Activated CD8-positive, alpha-beta memory T cell treated with anti-CD3 and anti-CD28 coated beads, Interleukin-2, amount 50 U/mL, for 4 hours (primary cell): ENCODE results near the gene MDGA2.

Experiments used
- DNase-seq: peaks from one replicate; pipeline ENCODE4 v3.0.0-alpha.2; 2020

MDGA2 gene

GRCh38 chr14:47606566-47606965, 68.8 kb downstream of the MDGA2 start:
- DNase-seq: no peak

- DNase-seq: no peak
Measured at GRCh38 chr14:47596860-47597259, 78.5 kb downstream of the MDGA2 start.

DNA sequence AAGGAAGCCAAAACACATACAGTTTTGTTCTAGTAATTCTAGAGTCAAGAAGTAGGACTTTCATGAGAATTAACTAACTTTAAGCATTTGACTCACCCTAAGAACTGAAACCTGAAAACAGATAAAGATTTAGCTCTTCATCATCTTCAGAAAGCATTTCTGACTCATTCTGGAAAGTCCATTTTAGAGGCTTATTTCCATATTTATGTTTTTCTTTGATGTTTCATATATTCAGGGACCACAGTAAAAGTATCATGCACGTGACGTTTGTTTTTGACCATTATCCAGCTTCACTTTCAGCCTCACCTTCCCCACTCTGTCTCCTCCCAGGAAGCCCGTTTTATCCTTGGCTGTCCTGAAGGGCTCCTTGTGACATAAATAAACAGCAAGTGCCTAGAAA, 79.2 kb downstream of the MDGA2 start:
- no peak for DNase-seq

GRCh38 chr14:47595552-47595951, 79.9 kb downstream of the MDGA2 start:
- DNase-seq: no peak

DNA sequence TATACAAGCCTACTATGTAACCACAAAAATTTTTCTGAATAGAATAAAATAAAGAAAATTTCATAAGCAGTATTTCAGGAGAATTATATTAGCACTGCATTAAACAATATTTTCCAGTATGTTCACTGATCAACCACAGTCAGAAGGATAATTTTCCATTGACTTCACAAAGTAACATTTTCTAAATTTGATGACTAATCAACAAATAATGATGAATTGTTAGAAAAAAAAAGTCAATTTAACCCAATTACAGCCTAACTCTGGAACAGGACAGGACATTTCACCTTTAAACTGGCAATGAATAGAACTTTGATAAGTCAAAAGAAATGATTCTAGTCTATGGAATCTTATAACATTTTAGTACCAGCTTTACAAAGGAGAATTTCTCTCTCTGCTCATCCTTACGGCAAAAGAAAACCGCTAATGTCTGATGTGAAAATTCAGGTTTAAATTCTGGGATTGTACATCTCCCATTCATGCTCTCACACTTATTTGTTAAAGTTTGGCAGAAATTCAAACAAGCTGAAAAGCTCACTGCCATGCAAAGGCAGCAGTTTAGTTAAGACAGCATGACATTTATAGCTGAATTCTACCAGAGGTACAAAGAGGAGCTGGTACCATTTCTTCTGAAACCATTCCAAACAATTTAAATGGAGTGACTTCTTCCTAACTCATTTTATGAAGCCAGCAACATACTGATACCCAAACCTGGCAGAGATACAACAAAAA, 84.5 kb downstream of the MDGA2 start:
- DNase-seq: no peak

DNA sequence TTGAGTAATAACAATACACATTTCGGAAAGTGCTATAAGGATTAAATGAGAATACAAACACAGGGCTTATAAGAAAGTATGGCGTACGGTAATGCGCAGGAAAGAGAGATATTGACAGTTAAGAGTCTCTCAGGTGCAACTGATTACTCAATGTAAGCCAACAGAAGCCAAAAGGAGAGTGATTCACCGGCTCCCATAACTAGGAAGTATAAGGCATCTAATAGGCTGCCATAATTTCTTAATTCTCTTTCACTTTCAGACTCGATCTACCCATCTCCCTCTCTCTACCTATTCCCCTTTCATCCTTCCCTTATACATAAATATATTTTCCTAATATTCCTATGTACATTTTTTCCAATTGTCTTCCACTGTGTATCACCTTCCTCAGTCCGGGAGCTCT, 90.0 kb downstream of the MDGA2 start:
- DNase-seq: no peak

DNA sequence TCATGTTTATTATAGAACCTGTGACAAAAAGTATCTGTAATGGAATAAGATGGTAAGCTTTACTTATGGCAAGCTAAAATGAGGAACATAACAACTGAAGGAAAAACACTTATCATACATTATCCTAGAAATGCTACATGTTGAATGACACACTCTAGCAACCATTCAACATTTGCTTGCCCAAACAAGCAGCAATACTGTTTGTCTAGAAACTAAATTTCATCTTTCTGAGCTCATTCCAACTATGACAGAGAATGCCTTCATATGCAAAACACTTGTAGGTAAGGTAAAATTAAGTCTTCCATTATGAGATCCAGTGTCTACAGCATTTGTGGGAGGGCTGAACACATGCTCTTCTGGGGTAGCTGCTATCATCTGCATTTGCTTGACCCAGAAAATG, 108.1 kb downstream of the MDGA2 start:
- DNase-seq: no peak

GRCh38 chr14:47557894-47558293, 117.5 kb downstream of the MDGA2 start:
- DNase-seq: no peak

DNA sequence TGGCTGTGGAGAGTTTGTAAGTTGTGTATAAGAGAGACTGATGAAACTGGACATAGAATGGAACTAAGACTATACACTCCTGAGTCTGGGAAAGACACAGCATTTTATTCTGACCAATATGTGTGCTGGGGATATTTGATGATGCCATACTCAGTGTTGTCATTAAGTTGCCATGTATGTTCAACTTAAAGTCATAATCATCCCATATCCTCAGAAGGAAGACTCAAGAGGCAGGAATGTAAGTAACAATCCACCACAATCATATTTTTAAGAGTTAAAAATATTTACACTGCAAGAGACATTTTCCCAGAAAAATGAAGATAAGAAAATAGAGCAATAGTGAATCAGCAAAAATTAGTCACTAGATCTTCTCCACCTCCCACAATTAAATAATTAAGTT, 120.1 kb downstream of the MDGA2 start:
- DNase-seq: no peak

- DNase-seq: no peak
Measured at GRCh38 chr14:47549886-47550285, 125.5 kb downstream of the MDGA2 start.

GRCh38 chr14:47543459-47543858, 131.9 kb downstream of the MDGA2 start:
- DNase-seq: no peak

DNA sequence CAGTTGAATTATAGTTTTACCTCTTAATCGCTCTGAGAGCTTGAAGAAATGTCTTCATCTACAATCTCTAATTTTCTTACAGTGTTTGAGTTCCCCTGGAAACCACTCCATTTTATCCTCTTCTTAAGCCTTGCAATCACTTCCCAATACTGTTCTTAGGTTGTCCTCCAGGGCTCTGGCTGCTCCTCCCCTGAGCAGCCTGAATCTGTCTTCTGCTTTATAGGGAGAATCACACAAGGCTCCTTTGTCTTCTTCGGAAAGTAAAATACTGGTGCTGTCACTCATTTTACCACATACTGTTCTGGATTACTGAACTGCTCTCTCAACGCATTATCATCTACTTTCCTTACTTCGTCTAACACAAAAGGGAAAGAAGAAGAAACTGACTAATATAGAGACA, 133.7 kb downstream of the MDGA2 start:
- no peak for DNase-seq

GRCh38 chr14:47539031-47539461, 136.4 kb downstream of the MDGA2 start:
- DNase-seq: no peak

- no peak for DNase-seq
Measured at GRCh38 chr14:47536341-47536740, 139.1 kb downstream of the MDGA2 start.

DNA sequence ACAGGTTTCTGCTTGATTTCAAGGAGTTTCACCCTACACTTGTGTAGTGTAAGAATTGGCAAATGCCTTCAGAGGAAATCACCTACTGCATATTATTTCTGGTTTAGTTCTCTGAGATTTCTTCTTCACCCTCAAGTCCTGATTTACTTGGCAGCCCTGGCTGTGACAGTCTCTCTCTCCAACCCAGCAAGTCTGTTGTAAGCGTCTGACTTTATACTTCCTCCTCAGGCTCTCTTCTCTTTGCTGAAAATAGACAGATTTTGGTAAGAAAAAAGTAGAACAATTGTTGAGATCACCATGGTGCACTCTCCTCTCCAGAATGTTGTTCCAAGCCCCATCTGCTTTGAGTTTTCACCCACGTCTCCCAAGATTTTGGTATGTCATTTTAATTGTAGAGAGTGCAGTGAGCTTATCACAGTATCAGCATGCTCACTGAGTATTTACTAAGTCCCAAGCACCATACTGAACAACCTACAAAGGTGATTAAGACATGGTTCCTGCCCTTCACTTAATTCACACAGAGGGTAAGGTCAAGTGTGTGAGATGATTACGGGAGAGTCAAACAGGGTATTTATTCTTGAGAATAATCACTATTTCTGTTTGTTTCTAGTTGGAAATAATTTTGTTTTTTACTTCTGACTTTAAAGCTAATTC, 148.7 kb downstream of the MDGA2 start:
- DNase-seq: no peak

GRCh38 chr14:47524524-47524923, 150.9 kb downstream of the MDGA2 start:
- no peak for DNase-seq

DNA sequence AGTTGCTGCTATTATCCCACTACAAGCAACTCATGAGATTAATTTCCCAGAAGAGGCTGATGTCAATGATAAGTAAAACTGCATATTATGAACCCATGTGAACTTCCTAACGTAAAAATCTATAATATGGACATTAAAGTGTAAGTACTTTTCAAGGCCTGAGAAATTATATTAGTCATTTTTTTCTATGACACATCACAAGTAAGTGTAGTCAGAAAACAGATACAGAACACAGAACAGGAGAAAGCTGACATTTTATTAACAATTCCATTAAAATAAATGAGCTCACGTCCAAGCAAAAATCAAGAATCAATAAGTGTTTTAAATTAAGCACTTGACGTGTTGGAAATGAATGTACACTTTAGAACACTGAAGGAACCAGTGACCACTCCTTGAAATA, 155.0 kb downstream of the MDGA2 start:
- DNase-seq: no peak

DNA sequence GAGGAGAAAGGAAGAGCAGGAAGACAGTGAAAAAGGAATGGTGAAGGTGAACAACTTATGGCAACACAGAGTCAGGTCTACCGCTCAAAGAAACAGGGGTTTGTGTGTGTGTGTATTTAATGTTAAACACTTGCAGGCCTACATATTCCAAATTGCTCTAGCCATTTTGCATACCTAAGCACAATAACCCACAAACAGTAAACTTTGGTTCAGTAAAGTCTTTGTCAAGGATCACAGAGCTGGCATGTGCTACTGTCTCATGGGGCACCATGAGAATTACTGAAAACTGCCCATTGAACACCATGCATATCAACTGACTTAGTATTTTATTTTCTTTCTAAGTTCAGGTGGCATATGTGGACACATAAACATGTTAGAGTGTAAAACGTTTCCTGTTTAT, 163.6 kb downstream of the MDGA2 start:
- DNase-seq: no peak

DNA sequence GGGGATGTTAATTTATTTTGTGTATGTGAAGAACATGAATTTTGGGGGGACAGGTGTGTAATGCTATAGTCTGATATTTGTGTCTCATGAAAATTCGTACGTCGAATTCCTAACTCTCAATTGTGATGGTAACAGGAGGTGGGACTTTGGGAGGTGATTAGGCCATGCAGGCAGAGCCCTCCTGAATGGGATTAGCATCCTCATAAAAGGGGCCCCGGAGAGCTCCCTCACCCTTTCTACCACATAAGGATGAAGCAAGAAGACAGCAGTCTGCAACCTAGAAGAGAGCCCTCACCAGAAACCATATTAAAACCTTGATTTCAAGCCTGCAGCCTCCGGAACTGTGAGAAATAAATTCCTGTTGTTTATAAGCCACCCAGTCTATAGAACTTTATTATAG, 165.4 kb downstream of the MDGA2 start:
- DNase-seq: no peak

DNA sequence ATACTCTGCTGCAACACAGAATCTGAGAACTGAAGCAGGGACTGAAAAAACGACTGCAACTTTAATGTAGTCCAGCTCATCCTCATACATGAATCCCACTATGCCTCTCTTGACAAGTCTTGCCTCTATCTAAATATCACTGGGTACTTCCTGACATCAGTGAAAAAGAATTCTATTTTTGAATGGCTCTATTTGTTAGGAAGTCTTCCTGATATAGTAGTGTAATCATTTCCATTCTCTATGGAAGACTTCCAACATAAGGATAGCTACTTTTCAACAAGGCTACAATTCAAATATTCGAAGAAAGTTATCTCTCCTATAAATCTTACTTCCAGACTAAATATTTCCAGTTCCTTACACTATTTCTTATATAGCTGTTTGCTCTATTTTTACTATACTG, 167.5 kb downstream of the MDGA2 start:
- no peak for DNase-seq

- no peak for DNase-seq
Measured at GRCh38 chr14:47500369-47500768, 175.0 kb downstream of the MDGA2 start.

DNA sequence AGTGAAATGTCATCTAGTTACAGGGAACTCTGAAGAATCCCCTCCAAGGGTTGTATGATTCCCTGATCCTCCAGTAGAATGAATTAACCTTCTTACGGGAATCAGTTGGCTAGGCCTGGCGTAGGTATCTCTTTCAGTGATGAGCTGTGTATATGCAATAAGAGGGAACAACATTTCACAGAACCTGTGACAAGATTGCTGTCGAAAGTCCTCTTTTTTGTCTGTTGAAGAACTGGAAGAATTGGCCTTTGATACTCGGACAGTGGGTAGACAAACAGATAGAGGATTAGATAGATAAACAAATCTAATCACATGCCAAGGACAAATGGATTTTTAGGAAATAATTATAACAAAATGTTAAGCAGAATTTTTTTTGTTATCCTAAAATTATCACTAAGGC, 184.6 kb downstream of the MDGA2 start:
- no peak for DNase-seq

DNA sequence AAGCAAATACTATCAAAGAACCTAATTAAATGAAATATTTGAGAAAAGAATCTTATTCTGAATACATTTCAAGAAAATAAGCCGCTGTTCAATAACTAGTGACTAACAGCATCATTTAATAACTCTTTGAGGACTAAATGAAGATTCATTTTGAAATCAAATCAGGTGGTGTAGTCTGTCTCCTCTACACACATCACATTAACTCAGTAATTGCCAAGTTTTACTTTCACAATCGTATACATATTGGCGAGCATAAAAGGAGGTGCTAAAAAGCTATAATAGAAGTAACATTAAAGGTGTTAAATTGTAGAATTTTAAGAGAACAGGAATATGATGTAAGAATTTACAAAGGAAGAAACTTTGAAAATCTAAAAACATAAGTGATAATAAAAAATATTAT, 185.1 kb downstream of the MDGA2 start:
- no peak for DNase-seq

DNA sequence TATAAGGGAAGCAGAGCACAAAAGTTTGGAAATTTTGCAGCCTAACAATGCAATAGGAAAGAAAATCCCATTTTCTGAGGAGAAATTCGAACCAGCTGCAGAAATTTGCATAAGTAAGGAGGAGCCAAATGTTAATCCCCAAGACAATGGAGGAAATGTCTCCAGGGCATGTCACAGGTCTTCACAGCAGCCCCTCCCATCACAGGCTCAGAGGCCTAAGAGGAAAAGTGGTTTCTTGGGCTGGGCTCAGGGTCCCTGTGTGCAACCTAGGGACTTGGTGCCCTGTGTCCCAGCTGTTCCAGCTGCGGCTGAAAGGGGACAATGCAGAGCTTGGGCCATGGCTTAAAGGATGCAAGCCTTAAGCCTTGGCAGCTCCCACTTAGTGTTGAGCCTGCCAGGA, 190.0 kb downstream of the MDGA2 start:
- no peak for DNase-seq

DNA sequence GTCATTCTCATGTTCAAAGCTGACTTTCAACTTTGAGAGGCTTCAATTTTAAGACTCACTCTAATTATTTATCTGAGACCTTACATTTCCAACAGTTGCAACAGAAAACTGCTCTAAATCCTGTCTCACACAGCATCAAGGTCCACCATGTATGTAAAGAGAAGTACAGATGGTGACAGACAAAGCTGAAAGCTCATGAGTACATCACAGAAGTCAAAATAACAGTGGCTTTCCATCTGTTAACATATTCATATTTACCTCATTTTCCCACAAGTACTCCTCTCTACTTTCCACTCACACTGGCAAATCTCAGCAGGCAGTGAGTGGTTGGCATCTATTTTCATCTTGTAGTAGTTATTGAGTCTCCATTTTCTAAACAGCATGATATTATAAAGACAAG, 192.0 kb downstream of the MDGA2 start:
- no peak for DNase-seq
